ENCODE results near the gene LCE2C.
"Not testable (repeated sequence)": the region's sequence is repeated elsewhere in the genome, so short reads cannot be mapped to it uniquely, and the experiment has no call there.

LCE2C gene

GRCh38 chr1:152667648-152668047 lies 7.4 kb upstream of the LCE2C start:
- TF ChIP-seq CTCF (IDR thresholded peaks at IDR 0.05; ENCODE audit: low read depth, low read length, missing control alignments): no peak
- in situ Hi-C loops (cut with HindIII; ENCODE audit: low pct_ligation_motif_present, low sequenced_read_pairs): no loop called here
- Histone ChIP-seq H3K4me3 (ENCODE audit: low read depth, low read length) (no peak overlapping the region), H3K36me3 (replicated peaks) (no peaks in the 10 kb centered on the region), H3K27me3 (replicated peaks) (no peaks in the 10 kb centered on the region), H3K27ac (no peak overlapping the region)
- no peak for DNase-seq

GRCh38 chr1:152673016-152673415 lies 2.1 kb upstream of the LCE2C start:
- no peak for DNase-seq
- TF ChIP-seq CTCF (IDR thresholded peaks at IDR 0.05; ENCODE audit: low read depth, low read length, missing control alignments): no peak
- in situ Hi-C loops (cut with HindIII; ENCODE audit: low pct_ligation_motif_present, low sequenced_read_pairs): no loop called here

GRCh38 chr1:152679459-152679858 lies 4.4 kb downstream of the LCE2C start:
- no peak overlapping the region for H3K27ac ChIP-seq
- H3K36me3 ChIP-seq (replicated peaks): no peaks in the 10 kb centered on the region
- no peaks in the 10 kb centered on the region for H3K27me3 ChIP-seq (replicated peaks)
- no peak overlapping the region for H3K4me3 ChIP-seq (ENCODE audit: low read depth, low read length)
- in situ Hi-C loops (cut with HindIII; ENCODE audit: low pct_ligation_motif_present, low sequenced_read_pairs): no loop called here
- no peak for DNase-seq
- no peak for TF ChIP-seq CTCF (IDR thresholded peaks at IDR 0.05; ENCODE audit: low read depth, low read length, missing control alignments)

More at GRCh38 chr1:152673016-152673415, 2.1 kb upstream of the LCE2C start:
- H3K4me3 ChIP-seq (ENCODE audit: low read depth, low read length): no peak overlapping the region
- H3K27me3 ChIP-seq (replicated peaks): no peaks in the 10 kb centered on the region
- H3K27ac ChIP-seq: no peak overlapping the region
- no peaks in the 10 kb centered on the region for H3K36me3 ChIP-seq (replicated peaks)

- Histone ChIP-seq H3K4me3 (ENCODE audit: low read depth, low read length) (no peak overlapping the region), H3K27me3 (replicated peaks) (no peaks in the 10 kb centered on the region), H3K36me3 (replicated peaks) (no peaks in the 10 kb centered on the region), H3K27ac (no peak overlapping the region)
- in situ Hi-C loops (cut with HindIII; ENCODE audit: low pct_ligation_motif_present, low sequenced_read_pairs): no loop called here
- TF ChIP-seq CTCF (IDR thresholded peaks at IDR 0.05; ENCODE audit: low read depth, low read length, missing control alignments): no peak
- DNase-seq: no peak
These were observed 6.5 kb downstream of the LCE2C start for GRCh38 chr1:152681616-152682015.

GRCh38 chr1:152683846-152684245 lies 8.8 kb downstream of the LCE2C start:
- no peak for DNase-seq
- in situ Hi-C loops (cut with HindIII; ENCODE audit: low pct_ligation_motif_present, low sequenced_read_pairs): no loop called here
- TF ChIP-seq CTCF (IDR thresholded peaks at IDR 0.05; ENCODE audit: low read depth, low read length, missing control alignments): no peak
- Histone ChIP-seq H3K36me3 (replicated peaks) (no peaks in the 10 kb centered on the region), H3K27ac (no peak overlapping the region), H3K4me3 (ENCODE audit: low read depth, low read length) (no peak overlapping the region), H3K27me3 (replicated peaks) (no peaks in the 10 kb centered on the region)

GRCh38 chr1:152685823-152686222 lies 10.7 kb downstream of the LCE2C start, which contains the start of gene LCE2B:
Gene LCE2B (plus strand): TSS chr1:152686123. CDS start chr1:152686844, 721 bp downstream.
- H3K27ac ChIP-seq; in situ Hi-C loops (cut with HindIII; ENCODE audit: low pct_ligation_motif_present, low sequenced_read_pairs); DNase-seq; H3K27me3 ChIP-seq (replicated peaks); H3K4me3 ChIP-seq (ENCODE audit: low read depth, low read length); H3K36me3 ChIP-seq (replicated peaks): not testable (repeated sequence)
